ENCODE results near the gene SUMF1.

GRCh38 chr3:4335840-4336562, 131.1 kb downstream of the SUMF1 start:
- no peak for TF ChIP-seq EZH2 (IDR thresholded peaks at IDR 0.05)
- TF ChIP-seq POLR2AphosphoS5 (IDR thresholded peaks at IDR 0.05; ENCODE audit: borderline replicate concordance, low read depth, low read length) = no peak
- no peak for TF ChIP-seq FOXP2 (optimal IDR thresholded peaks at IDR 0.05; ENCODE audit: control extremely low read depth, extremely low read length, insufficient read depth)
